Measurements from ENCODE around the gene LMTK2.

GRCh38 chr7:98125759-98126158 is 19.1 kb downstream of the LMTK2 start:
- no peak for TF ChIP-seq EZH2 (IDR thresholded peaks at IDR 0.05; ENCODE audit: insufficient read depth, poor library complexity, severe bottlenecking)
- TF ChIP-seq EZH2phosphoT487 (IDR thresholded peaks at IDR 0.05; ENCODE audit: insufficient read depth, low read depth), result no peak
